OCI-LY7 (cell line): ENCODE results near the gene ESRRG.

ENCODE experiments used
- CTCF ChIP-seq: fragments of 200-600 bp; sonication (generic); conservative IDR thresholded peaks from 2 replicates; pipeline ENCODE4 v1.5.1; 2014; ENCODE audit warnings: mild to moderate bottlenecking, antibody characterized with exemption, low read length, moderate library complexity, mixed read lengths
- EZH2phosphoT487 ChIP-seq: fragments of 200-600 bp; sonication (generic); IDR thresholded peaks from 2 replicates; pipeline ENCODE4 v1.6.1; 2018; ENCODE audit warnings: low read depth, borderline replicate concordance, mild to moderate bottlenecking, mixed run types, antibody characterized with exemption, low read length, moderate library complexity, mixed read lengths

- TF ChIP-seq CTCF (no peak), EZH2phosphoT487 (no peak)
Observed at GRCh38 chr1:216580538-216581057, 142.6 kb downstream of the ESRRG start.
